Measurements from ENCODE around the gene LRRC42. TPM values are rescaled to one million over a fixed set of nuclear protein-coding genes. Genes with fewer than 3 reads are reported as not detected.

Gene LRRC42
- total and polyA plus RNA-seq, 9 of the 15 experiments (the other 6 are each of a cell fraction or from before 2014, with no cell fraction given): 17.3 to 51.9 (median 35.5) TPM

- TF ChIP-seq CHD7 (IDR thresholded peaks at IDR 0.05; ENCODE audit: low read depth, low read length): no peak
These were observed 60.4 kb downstream of the LRRC42 start (continued) for GRCh38 chr1:54006508-54006907.

Data from K562 (cell line).